ENCODE data around the gene NAP1L5. TPM values are rescaled to one million over a fixed set of nuclear protein-coding genes. Genes with fewer than 3 reads are reported as not detected.

NAP1L5 gene
- total RNA-seq, 2 donors from 2014 or later = 6.0 to 6.2 TPM

GRCh38 chr4:88659890-88660208, 37.8 kb downstream of the NAP1L5 start:
- Histone ChIP-seq H3K4me1 (ENCODE audit: control insufficient read depth in 1 of 2, low read depth in 2 of 2) (peaks cover 0 to 12% of the 10 kb centered on the region in 2 donors), H3K27ac (peak overlapping the region in 1 of 2 donors; percentile 9), H3K4me3 (no peak overlapping the region), H3K36me3 (peaks cover 10% of the 10 kb centered on the region), H3K9me3 (no peaks in the 10 kb centered on the region), H3K27me3 (replicated peaks; ENCODE audit: insufficient read depth) (no peaks in the 10 kb centered on the region)
- DNase-seq (ENCODE audit: low spot score) = no peak
- no peak for TF ChIP-seq CTCF (IDR thresholded peaks at IDR 0.05)
- ATAC-seq (ENCODE audit: insufficient number of reproducible peaks, low FRiP score, low read depth) = no peak

DNA sequence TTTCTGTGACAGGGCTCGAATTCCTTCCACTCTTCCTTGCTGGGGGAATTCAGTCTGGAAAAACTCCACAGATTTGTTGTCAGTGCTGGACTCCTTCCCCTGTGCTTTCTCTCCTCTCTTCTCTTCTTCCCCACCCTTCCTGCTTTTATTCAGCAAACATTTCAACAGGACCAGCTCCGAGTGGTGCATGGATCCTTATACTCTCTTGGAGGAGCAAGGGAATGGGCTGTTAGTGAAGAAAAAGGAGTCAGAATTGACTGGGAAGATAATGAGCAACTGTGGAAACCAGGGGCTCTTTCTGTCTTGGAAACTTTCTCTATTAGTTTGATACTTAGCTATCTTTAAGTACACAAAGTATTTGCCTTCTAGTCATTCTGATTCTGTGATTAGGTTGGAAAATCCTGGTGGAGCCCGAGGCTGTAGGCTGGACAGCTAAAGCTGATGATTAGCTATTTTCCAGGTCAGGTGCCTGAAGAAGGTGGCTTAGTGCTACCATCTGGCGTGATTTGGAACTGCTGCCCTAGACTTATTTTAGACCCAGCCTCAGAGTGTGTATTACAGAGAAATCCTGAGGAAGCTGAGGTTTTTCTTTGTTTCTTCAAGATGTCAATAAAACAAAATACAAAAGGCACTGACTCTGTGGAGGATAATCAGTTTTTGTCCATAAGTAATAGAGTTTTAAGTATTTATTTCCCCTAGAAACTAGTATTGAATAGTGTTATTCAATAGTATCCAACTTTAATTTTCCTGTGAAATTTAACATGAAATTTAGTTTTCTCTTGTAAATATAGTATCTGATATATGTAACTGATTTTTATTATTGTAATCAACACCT, 38.4 kb downstream of the NAP1L5 start:
- DNase-seq (ENCODE audit: low spot score) (peak; percentile 25), ATAC-seq (ENCODE audit: insufficient number of reproducible peaks, low FRiP score, low read depth) (peak; percentile 92)
- H3K4me3 ChIP-seq = no peak overlapping the region
- peaks cover 0 to 12% of the 10 kb centered on the region in 2 donors for H3K4me1 ChIP-seq (ENCODE audit: control insufficient read depth in 1 of 2, low read depth in 2 of 2)
- H3K9me3 ChIP-seq = no peaks in the 10 kb centered on the region
- H3K36me3 ChIP-seq = peaks cover 12% of the 10 kb centered on the region
- TF ChIP-seq CTCF (IDR thresholded peaks at IDR 0.05) = peak; percentile 90
- H3K27me3 ChIP-seq (replicated peaks; ENCODE audit: insufficient read depth) = no peaks in the 10 kb centered on the region
- peak overlapping the region; percentile 9 to 57 for H3K27ac ChIP-seq

DNA sequence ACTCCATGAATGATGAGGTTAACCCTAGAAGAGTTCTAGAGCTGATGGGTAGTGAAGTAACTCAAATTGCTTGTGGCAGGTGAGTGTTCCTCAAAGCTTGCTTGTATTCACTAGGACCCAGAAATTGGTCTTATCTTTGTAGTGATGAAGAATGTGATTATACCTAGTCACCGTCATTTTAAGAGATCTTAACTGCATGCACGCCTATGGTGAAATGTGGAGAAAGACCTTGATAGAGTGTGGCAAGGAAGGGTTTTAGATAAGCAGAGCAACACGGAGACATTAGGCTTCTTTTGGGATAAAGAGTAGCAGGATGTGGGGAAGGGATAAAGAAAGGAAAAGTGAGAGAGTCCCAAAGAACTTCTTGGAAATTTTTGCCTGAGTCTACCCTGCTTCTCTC, 42.4 kb downstream of the NAP1L5 start:
- ATAC-seq (ENCODE audit: insufficient number of reproducible peaks, low FRiP score, low read depth) (no peak), DNase-seq (ENCODE audit: low spot score) (no peak)
- Histone ChIP-seq H3K9me3 (no peaks in the 10 kb centered on the region), H3K27me3 (replicated peaks; ENCODE audit: insufficient read depth) (no peaks in the 10 kb centered on the region), H3K4me1 (ENCODE audit: control insufficient read depth in 1 of 2, low read depth in 2 of 2) (peaks cover 0 to 8% of the 10 kb centered on the region in 2 donors), H3K27ac (no peak overlapping the region), H3K36me3 (peaks cover 12% of the 10 kb centered on the region), H3K4me3 (no peak overlapping the region)
- no peak for TF ChIP-seq CTCF (IDR thresholded peaks at IDR 0.05)

GRCh38 chr4:88653371-88653946, 44.2 kb downstream of the NAP1L5 start:
- Histone ChIP-seq H3K27ac (no peak overlapping the region), H3K36me3 (peaks cover 12% of the 10 kb centered on the region), H3K27me3 (replicated peaks; ENCODE audit: insufficient read depth) (no peaks in the 10 kb centered on the region), H3K4me1 (ENCODE audit: control insufficient read depth in 1 of 2, low read depth in 2 of 2) (peaks cover 3 to 14% of the 10 kb centered on the region in 2 donors), H3K4me3 (no peak overlapping the region), H3K9me3 (no peaks in the 10 kb centered on the region)
- ATAC-seq (ENCODE audit: insufficient number of reproducible peaks, low FRiP score, low read depth) (no peak), DNase-seq (ENCODE audit: low spot score) (no peak)
- TF ChIP-seq CTCF (IDR thresholded peaks at IDR 0.05) = no peak

GRCh38 chr4:88649716-88650115, 47.9 kb downstream of the NAP1L5 start:
- ATAC-seq (ENCODE audit: insufficient number of reproducible peaks, low FRiP score, low read depth) (no peak), DNase-seq (ENCODE audit: low spot score) (no peak)
- Histone ChIP-seq H3K36me3 (peaks cover under 1% of the 10 kb centered on the region), H3K27ac (peak overlapping the region in 1 of 2 donors; percentile 1), H3K4me3 (no peak overlapping the region), H3K27me3 (replicated peaks; ENCODE audit: insufficient read depth) (no peaks in the 10 kb centered on the region), H3K4me1 (ENCODE audit: control insufficient read depth in 1 of 2, low read depth in 2 of 2) (peaks cover 3 to 17% of the 10 kb centered on the region in 2 donors), H3K9me3 (no peaks in the 10 kb centered on the region)
- TF ChIP-seq CTCF (IDR thresholded peaks at IDR 0.05) = no peak

Measured in thoracic aorta (tissue), 2 donors.